PFSK-1 (cell line): ENCODE data around the gene PIK3AP1.

Source experiments
- POLR2AphosphoS5 ChIP-seq: IDR thresholded peaks from 2 replicates; pipeline ENCODE4 v1.6.1; 2012; ENCODE audit warnings: low read depth, mild to moderate bottlenecking, control low read depth, low read length, moderate library complexity
- REST ChIP-seq, 2 experiments: IDR thresholded peaks; 2 replicates each; pipeline versions ENCODE4 v1.6.1 to v1.8.0; 2011 to 2012; ENCODE audit warnings: low read depth in 2 of 2, low read length in 2 of 2, control low read depth in 1 of 2, inconsistent platforms in 1 of 2, mild to moderate bottlenecking in 1 of 2, moderate library complexity in 1 of 2; ENCODE audit not compliant: insufficient read depth in 1 of 2
- TAF1 ChIP-seq: IDR thresholded peaks from 2 replicates; pipeline ENCODE4 v1.6.1; 2012; ENCODE audit warnings: low read length, control low read depth, borderline replicate concordance; ENCODE audit not compliant: insufficient read depth

- TF ChIP-seq POLR2AphosphoS5 (no peak), REST (IDR thresholded peaks at IDR 0.05; ENCODE audit: insufficient read depth in 1 of 2, low read depth in 2 of 2, low read length in 2 of 2) (no peak), TAF1 (no peak)
Observed at GRCh38 chr10:96585736-96586418, 134.4 kb downstream of the PIK3AP1 start.
